GM19438 (cell line): ENCODE data around the gene FOXL3.

ENCODE experiments used
- ATAC-seq: cut with Tn5 transposase; IDR thresholded peaks from one replicate; pipeline ENCODE4 v1.9.1; 2021; ENCODE audit warnings: low read depth; ENCODE audit not compliant: unreplicated experiment

FOXL3 gene

GRCh38 chr7:265998-266850 is 23.7 kb upstream of the FOXL3 start:
- no peak for ATAC-seq

- ATAC-seq = no peak
These were observed 22.8 kb upstream of the FOXL3 start for GRCh38 chr7:266851-267840.

GRCh38 chr7:268991-269390 is 21.0 kb upstream of the FOXL3 start:
- ATAC-seq = no peak

- no peak for ATAC-seq
These were observed 20.2 kb upstream of the FOXL3 start for GRCh38 chr7:269721-270120.

GRCh38 chr7:270351-270983 is 19.5 kb upstream of the FOXL3 start:
- no peak for ATAC-seq

- ATAC-seq = no peak
These were observed 18.5 kb upstream of the FOXL3 start for GRCh38 chr7:271266-272107.

- no peak for ATAC-seq
These were observed 17.8 kb upstream of the FOXL3 start for GRCh38 chr7:272108-272615.

GRCh38 chr7:272631-273030 is 17.3 kb upstream of the FOXL3 start:
- ATAC-seq = no peak

- ATAC-seq = no peak
These were observed 16.6 kb upstream of the FOXL3 start for GRCh38 chr7:273327-273726.

- ATAC-seq = no peak
These were observed 15.7 kb upstream of the FOXL3 start for GRCh38 chr7:274266-274665.

- ATAC-seq = no peak
These were observed 13.6 kb upstream of the FOXL3 start for GRCh38 chr7:276230-276835.

- ATAC-seq = no peak
These were observed 12.7 kb upstream of the FOXL3 start for GRCh38 chr7:277228-277627.

GRCh38 chr7:278081-278480 is 11.9 kb upstream of the FOXL3 start:
- no peak for ATAC-seq

GRCh38 chr7:279821-280220 is 10.1 kb upstream of the FOXL3 start:
- no peak for ATAC-seq

- no peak for ATAC-seq
These were observed 9.5 kb upstream of the FOXL3 start for GRCh38 chr7:280461-280860.

GRCh38 chr7:281637-282036 is 8.3 kb upstream of the FOXL3 start:
- ATAC-seq = no peak

GRCh38 chr7:282621-283020 is 7.3 kb upstream of the FOXL3 start:
- no peak for ATAC-seq

GRCh38 chr7:284762-285722 is 4.9 kb upstream of the FOXL3 start:
- no peak for ATAC-seq
